Upper lobe of left lung (tissue), 4 donors: ENCODE measurements around the gene MTMR2.

ENCODE experiments used
- EP300 ChIP-seq, 4 donors: sonication (generic); formaldehyde crosslinking; IDR thresholded peaks; one replicate each; pipeline ENCODE4 v1.5.1; 2017; ENCODE audit warnings: antibody characterized with exemption in 4 of 4, control low read depth in 2 of 4
- POLR2A ChIP-seq, 4 donors: fragments of 450-650 bp; IDR thresholded peaks; one replicate each; pipeline ENCODE4 v1.5.1; 2016 to 2017; ENCODE audit warnings: antibody characterized with exemption in 4 of 4, mild to moderate bottlenecking in 2 of 4
- POLR2AphosphoS5 ChIP-seq, 2 donors: sonication (generic); formaldehyde crosslinking; IDR thresholded peaks; one replicate each; pipeline ENCODE4 v1.5.1; 2017; ENCODE audit warnings: antibody characterized with exemption in 2 of 2
- TF ChIP-seq, protein P1 (sequence below), 6 experiments: fragments of 450-650 bp in 4 of 6; fragments of 200-600 bp in 2 of 6; sonication (generic) in 2 of 6; IDR thresholded peaks; one replicate each; pipeline ENCODE4 v1.5.1; 2016 to 2019; ENCODE audit warnings: antibody characterized with exemption in 6 of 6

- TF ChIP-seq, protein P1, sequence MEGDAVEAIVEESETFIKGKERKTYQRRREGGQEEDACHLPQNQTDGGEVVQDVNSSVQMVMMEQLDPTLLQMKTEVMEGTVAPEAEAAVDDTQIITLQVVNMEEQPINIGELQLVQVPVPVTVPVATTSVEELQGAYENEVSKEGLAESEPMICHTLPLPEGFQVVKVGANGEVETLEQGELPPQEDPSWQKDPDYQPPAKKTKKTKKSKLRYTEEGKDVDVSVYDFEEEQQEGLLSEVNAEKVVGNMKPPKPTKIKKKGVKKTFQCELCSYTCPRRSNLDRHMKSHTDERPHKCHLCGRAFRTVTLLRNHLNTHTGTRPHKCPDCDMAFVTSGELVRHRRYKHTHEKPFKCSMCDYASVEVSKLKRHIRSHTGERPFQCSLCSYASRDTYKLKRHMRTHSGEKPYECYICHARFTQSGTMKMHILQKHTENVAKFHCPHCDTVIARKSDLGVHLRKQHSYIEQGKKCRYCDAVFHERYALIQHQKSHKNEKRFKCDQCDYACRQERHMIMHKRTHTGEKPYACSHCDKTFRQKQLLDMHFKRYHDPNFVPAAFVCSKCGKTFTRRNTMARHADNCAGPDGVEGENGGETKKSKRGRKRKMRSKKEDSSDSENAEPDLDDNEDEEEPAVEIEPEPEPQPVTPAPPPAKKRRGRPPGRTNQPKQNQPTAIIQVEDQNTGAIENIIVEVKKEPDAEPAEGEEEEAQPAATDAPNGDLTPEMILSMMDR (IDR thresholded peaks at IDR 0.05): peak in 1 of 6 experiments; percentile 14
- peak in 3 of 4 donors; percentile 60 to 83 (median 81) for TF ChIP-seq POLR2A (IDR thresholded peaks at IDR 0.05)
- TF ChIP-seq POLR2AphosphoS5 (IDR thresholded peaks at IDR 0.05): peak; percentile 88 to 94
- no peak for TF ChIP-seq EP300 (IDR thresholded peaks at IDR 0.05)
Observed at GRCh38 chr11:95923728-95924413, at the start of gene MTMR2.
